Heart right ventricle (tissue), 16 donors: ENCODE measurements around the gene UBE2I. TPM values are rescaled to one million over a fixed set of nuclear protein-coding genes. Genes with fewer than 3 reads are reported as not detected.
A peak's percentile ranks its signal among the peaks of the same experiment; 100 is the strongest.

Experiments
- ATAC-seq, 8 donors: fragments of 200-7000 bp; cut with Tn5 transposase; one replicate each; pipeline ENCODE4 v1.9.1; 2020; ENCODE audit warnings: mild to moderate bottlenecking in 8 of 8, moderate library complexity in 8 of 8, moderate number of reproducible peaks in 1 of 8
- DNase-seq, 2 donors: peaks; one replicate each; pipeline ENCODE4 v3.0.0-alpha.2; 2020
- H3K27ac ChIP-seq, 10 donors: fragments of 200-600 bp; sonication (generic) in 2 of 10; one replicate each; pipeline versions ENCODE4 v1.5.0 to v1.8.0; 2020 to 2022; ENCODE audit warnings: mild to moderate bottlenecking in 3 of 10
- H3K27me3 ChIP-seq, 7 donors: fragments of 200-600 bp; one replicate each; pipeline ENCODE4 v1.8.0; 2021 to 2022; ENCODE audit warnings: mild to moderate bottlenecking in 2 of 7
- H3K36me3 ChIP-seq, 9 donors: fragments of 200-600 bp; sonication (generic) in 1 of 9; one replicate each; pipeline versions ENCODE4 v1.5.0 to v1.8.0; 2020 to 2022; ENCODE audit warnings: mild to moderate bottlenecking in 2 of 9
- H3K4me1 ChIP-seq, 9 donors: fragments of 200-600 bp; sonication (generic) in 1 of 9; one replicate each; pipeline versions ENCODE4 v1.5.0 to v1.8.0; 2020 to 2022; ENCODE audit warnings: mild to moderate bottlenecking in 4 of 9
- H3K4me3 ChIP-seq, 10 donors: fragments of 200-600 bp; sonication (generic) in 2 of 10; one replicate each; pipeline versions ENCODE4 v1.5.0 to v1.8.0; 2020 to 2022; ENCODE audit warnings: mild to moderate bottlenecking in 7 of 10, moderate library complexity in 2 of 10
- H3K9me3 ChIP-seq, 11 donors: fragments of 200-600 bp in 10 of 11; sonication (generic) in 2 of 11; one replicate each; pipeline versions ENCODE4 v1.5.0 to v1.8.0; 2013 to 2022; ENCODE audit warnings: mild to moderate bottlenecking in 2 of 11, control low read depth in 1 of 11, moderate library complexity in 1 of 11
- WGBS, 2 donors: extraction: QIAGEN DNeasy Blood & Tissue Kit; methylation state at CpG; one replicate each; pipeline ENCODE4 v1.1.7; 2013; ENCODE audit warnings: inconsistent platforms in 1 of 2; 5-methylcytosine and 5-hydroxymethylcytosine counted together
- intact Hi-C, 10 donors: fragments of 100-400 bp; cut with DNase I; formaldehyde crosslinking; loops; one replicate each; pipeline versions ENCODE4 v1.11.1 to v1.14.2; 2022
- polyA plus RNA-seq, 2 donors: library from polyadenylated mRNA; stranded (reverse); fragments of 200-250 nt; gene quantifications; one replicate each; pipeline ENCODE4 v1.2.3, GENCODE V29; 2013
- total RNA-seq, 10 donors: library from RNA; stranded (reverse); fragmentation: NEBNext Ultra II Directional in 3 of 10; extraction: Animal tissue kit (Norgen Biotek cat#: 25700) in 3 of 10; gene quantifications; one replicate each; pipeline versions ENCODE4 v1.2.1 to v1.2.4, GENCODE V29; 2021 to 2023
- TF ChIP-seq, protein P1 (sequence below), 9 donors: fragments of 200-600 bp; sonication (generic) in 2 of 9; IDR thresholded peaks; one replicate each; pipeline versions ENCODE4 v1.5.0 to v1.8.0; 2021 to 2022; ENCODE audit warnings: antibody characterized with exemption in 9 of 9, mild to moderate bottlenecking in 5 of 9, moderate library complexity in 1 of 9
- donor health status: Arrhythmogenic right ventricular cardiomyopathy.
- donor health status: ischemic (EF 13 %, LVEDD 7.1; RV severe dilation, severe dysfunction).
- donor health status: healthy with polysubstance abuse.
- donor health status: DM: no; HTN: yes; CAD: no.
- donor health status: DM: no; HTN: no; CAD: no.
- donor health status: ischemic (EF 25% LVEDD 6.9; RV normal size, moderate dysfunction).
- donor health status: ischemic (EF 25% LVEDD 5.7; RV mildly dilated, moderate dysfunction).
- donor health status: healthy.
- donor health status: DM: yes; HTN: yes; CAD: no.
- donor health status: Ischemic cardiomyopathy.
- donor health status: ischemic (EF 35%, LVEDD 5.7; RV mildly dilated, moderate dysfunction).
- donor health status: nonischemic (EF 11% LVEDD 7.7; RV severe dilation, severe dysfunction).
- donor health status: DM: yes; HTN: yes; CAD: no.
- donor health status: PGD.
- donor health status: ischemic (EF 29% LVEDD 5.4; RV normal size, mild dysfunction).
- donor health status: nonischemic (EF 23%, LVEDD 6.1; RV moderate dilation, normal function).

The UBE2I gene
- total and polyA plus RNA-seq, 12 donors: 63.1 to 99.8 (median 83.6) TPM

DNA sequence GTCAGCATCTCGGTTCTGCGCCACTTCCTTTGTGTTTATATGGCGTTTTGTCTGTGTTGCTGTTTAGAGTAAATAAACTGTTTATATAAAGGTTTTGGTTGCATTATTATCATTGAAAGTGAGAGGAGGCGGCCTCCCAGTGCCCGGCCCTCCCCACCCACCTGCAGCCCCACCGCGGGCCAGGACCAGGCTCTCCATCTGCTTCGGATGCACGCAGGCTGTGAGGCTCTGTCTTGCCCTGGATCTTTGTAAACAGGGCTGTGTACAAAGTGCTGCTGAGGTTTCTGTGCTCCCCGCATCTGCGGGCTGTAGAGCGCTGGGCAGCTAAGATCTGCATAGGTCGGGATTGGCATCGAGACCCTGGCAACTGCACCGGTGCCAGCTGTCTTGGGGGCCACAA is 15.8 kb downstream of the UBE2I start:
- Histone ChIP-seq H3K9me3 (peaks cover 0 to 2% (median 0%) of the 10 kb centered on the region in 11 donors), H3K4me3 (no peak overlapping the region), H3K27me3 (peaks cover 0 to 3% (median 0%) of the 10 kb centered on the region in 7 donors), H3K27ac (peak overlapping the region in 2 of 10 donors; percentile 21 to 52), H3K4me1 (peaks cover 0 to 16% (median 0%) of the 10 kb centered on the region in 9 donors), H3K36me3 (peaks cover 2 to 67% (median 30%) of the 10 kb centered on the region in 9 donors)
- TF ChIP-seq, protein P1, sequence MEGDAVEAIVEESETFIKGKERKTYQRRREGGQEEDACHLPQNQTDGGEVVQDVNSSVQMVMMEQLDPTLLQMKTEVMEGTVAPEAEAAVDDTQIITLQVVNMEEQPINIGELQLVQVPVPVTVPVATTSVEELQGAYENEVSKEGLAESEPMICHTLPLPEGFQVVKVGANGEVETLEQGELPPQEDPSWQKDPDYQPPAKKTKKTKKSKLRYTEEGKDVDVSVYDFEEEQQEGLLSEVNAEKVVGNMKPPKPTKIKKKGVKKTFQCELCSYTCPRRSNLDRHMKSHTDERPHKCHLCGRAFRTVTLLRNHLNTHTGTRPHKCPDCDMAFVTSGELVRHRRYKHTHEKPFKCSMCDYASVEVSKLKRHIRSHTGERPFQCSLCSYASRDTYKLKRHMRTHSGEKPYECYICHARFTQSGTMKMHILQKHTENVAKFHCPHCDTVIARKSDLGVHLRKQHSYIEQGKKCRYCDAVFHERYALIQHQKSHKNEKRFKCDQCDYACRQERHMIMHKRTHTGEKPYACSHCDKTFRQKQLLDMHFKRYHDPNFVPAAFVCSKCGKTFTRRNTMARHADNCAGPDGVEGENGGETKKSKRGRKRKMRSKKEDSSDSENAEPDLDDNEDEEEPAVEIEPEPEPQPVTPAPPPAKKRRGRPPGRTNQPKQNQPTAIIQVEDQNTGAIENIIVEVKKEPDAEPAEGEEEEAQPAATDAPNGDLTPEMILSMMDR (IDR thresholded peaks at IDR 0.05): no peak
- ATAC-seq (no peak), DNase-seq (no peak)
- WGBS, 2 donors: 89% methylated on average over 15 of the region's 15 CpGs
- intact Hi-C loops: no loop called here

DNA sequence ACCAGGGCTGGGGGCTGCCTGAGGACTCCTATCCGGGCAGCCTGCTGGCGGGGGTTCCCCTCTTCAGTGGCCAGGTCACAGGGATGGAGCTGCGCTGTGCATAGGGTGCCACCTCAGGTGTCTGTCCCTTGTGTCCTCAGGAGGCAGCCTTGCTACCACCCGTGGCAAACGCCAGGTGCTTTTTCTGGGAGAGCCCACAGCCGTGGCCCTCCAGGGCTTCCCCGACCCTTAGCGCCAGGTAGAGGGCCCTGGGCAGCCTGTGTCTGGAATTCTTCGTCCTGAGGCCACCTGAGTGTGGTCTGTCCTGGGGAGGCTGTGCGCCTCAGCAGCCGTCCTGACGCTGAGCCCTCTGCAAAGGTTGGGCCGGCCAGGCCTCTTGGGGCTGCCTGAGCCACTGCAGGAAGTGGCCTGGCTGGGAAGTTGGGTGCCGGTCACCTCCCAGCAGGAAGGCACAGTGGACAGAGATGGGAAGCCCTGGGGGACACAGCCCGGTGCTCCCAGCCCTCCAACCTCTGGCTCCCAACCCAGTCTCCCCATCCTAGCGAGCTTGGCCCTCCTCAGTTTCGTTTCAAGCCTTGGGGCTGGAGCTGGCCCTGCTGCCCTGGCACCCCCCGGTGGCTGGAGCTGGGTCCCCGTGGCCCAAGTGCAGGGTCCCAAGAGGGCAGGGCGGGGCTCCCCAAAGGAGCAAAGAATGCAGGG is 16.4 kb downstream of the UBE2I start:
- H3K27me3 ChIP-seq: peaks cover 0 to 9% (median 0%) of the 10 kb centered on the region in 7 donors
- 54 to 56% methylated on average over 20 of the region's 20 CpGs for WGBS, 2 donors
- H3K9me3 ChIP-seq: peaks cover 0 to 6% (median 0%) of the 10 kb centered on the region in 11 donors
- peak overlapping the region in 5 of 10 donors; percentile 21 to 55 (median 33) for H3K27ac ChIP-seq
- H3K36me3 ChIP-seq: peaks cover 0 to 61% (median 24%) of the 10 kb centered on the region in 9 donors
- intact Hi-C loops: no loop called here
- TF ChIP-seq, protein P1 (IDR thresholded peaks at IDR 0.05): no peak
- DNase-seq: no peak
- H3K4me3 ChIP-seq: no peak overlapping the region
- ATAC-seq: peak in 6 of 8 donors; percentile 8 to 48 (median 28)
- H3K4me1 ChIP-seq: peaks cover 0 to 16% (median 0%) of the 10 kb centered on the region in 9 donors

DNA sequence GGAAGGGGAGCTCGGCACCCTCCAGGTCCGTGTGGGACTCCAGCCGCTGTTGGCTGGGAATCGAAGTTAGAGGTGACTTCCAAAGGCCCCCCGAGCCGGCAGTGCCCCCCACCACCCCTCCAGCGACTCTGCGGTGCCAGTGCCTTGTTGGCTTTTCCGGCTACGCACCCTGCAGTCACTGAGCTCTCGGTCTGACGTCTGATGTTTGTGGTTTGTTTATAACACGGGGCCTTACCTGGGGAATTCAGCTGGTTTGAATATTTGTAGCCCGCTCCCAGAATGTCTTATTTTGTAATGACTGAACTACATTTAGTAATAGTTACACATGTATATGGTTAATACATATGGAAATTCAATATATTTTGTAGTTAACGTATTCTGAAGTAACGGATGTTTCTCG is 17.0 kb downstream of the UBE2I start:
- TF ChIP-seq, protein P1 (IDR thresholded peaks at IDR 0.05): no peak
- DNase-seq (no peak), ATAC-seq (no peak)
- no peak overlapping the region for H3K4me3 ChIP-seq
- peaks cover 0 to 20% (median 5%) of the 10 kb centered on the region in 9 donors for H3K4me1 ChIP-seq
- peaks cover 0 to 6% (median 0%) of the 10 kb centered on the region in 11 donors for H3K9me3 ChIP-seq
- H3K27me3 ChIP-seq: peaks cover 0 to 14% (median 1%) of the 10 kb centered on the region in 7 donors
- WGBS, 2 donors: 65 to 71% methylated on average over 17 of the region's 17 CpGs
- H3K36me3 ChIP-seq: peaks cover 0 to 55% (median 20%) of the 10 kb centered on the region in 9 donors
- intact Hi-C loops: no loop called here
- H3K27ac ChIP-seq: peak overlapping the region in 5 of 10 donors; percentile 21 to 55 (median 33)

DNA sequence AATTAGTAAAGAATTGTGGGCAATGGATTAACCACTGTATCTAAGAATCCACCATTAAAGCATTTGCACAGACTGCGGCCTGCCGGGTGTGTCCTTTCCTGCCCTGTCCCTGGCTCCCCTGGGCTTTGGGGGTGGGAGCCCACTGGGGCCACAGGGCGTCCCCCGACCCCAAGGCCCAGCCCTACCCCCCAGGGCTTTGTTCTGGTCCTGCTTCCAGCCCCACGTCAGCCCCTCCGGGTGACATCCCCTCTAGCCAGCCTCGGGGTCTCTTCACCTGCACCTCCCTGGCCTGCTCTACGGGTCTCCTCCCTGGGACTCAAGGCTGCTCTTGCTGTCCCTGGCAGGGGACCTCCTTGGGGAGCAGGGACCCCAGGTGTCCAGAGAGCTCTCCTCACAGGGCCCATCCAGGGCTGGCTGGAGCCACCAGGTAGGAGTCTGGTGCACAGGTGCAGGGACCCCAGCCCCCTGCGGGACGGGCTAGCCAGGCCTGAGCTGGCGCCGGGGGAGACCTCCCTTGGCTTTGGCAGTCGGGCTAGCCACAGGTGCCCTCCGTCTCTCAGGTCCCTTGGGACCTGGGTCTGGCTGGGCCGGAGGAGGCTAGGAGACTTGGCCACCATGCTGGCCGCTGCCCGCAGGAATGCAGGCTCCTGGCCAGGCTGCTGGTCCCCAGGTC is 17.6 kb downstream of the UBE2I start:
- Histone ChIP-seq H3K9me3 (peaks cover 0 to 6% (median 0%) of the 10 kb centered on the region in 11 donors), H3K4me3 (no peak overlapping the region), H3K27ac (peak overlapping the region in 2 of 10 donors; percentile 5 to 27), H3K4me1 (peaks cover 0 to 26% (median 11%) of the 10 kb centered on the region in 9 donors), H3K27me3 (peaks cover 0 to 21% (median 8%) of the 10 kb centered on the region in 7 donors), H3K36me3 (peaks cover 0 to 48% (median 20%) of the 10 kb centered on the region in 9 donors)
- peak in 1 of 8 donors; percentile 4 for ATAC-seq
- 67 to 68% methylated on average over 17 of the region's 17 CpGs for WGBS, 2 donors
- no peak for DNase-seq
- intact Hi-C loops: no loop called here
- TF ChIP-seq, protein P1 (IDR thresholded peaks at IDR 0.05): no peak
